RPMI7951 (cell line): ENCODE measurements around the gene CAMSAP1. TPM values are rescaled to one million over a fixed set of nuclear protein-coding genes. Genes with fewer than 3 reads are reported as not detected.

Experiments
- DNase-seq: peaks from one replicate; pipeline ENCODE4 v3.0.0-alpha.2; 2012; ENCODE audit warnings: low read depth
- total RNA-seq: library from RNA; depleted of rRNA; stranded (reverse); fragments of >200 nt; shearing (Covaris generic); gene quantifications from 2 replicates; pipeline ENCODE4 v1.2.3, GENCODE V29; 2014

Gene CAMSAP1
- total RNA-seq, 1 experiment from 2014 or later: 6.2 TPM

GRCh38 chr9:135793221-135794056, 113.9 kb downstream of the CAMSAP1 start:
- DNase-seq: no peak

- DNase-seq: no peak
Observed at GRCh38 chr9:135792268-135793128, 114.8 kb downstream of the CAMSAP1 start.

- DNase-seq: no peak
Observed at GRCh38 chr9:135791431-135792267, 115.7 kb downstream of the CAMSAP1 start.

- no peak for DNase-seq
Observed at GRCh38 chr9:135790850-135791249, 116.5 kb downstream of the CAMSAP1 start.

- DNase-seq: no peak
Observed at GRCh38 chr9:135790356-135790755, 117.0 kb downstream of the CAMSAP1 start.

- no peak for DNase-seq
Observed at GRCh38 chr9:135789838-135790291, 117.5 kb downstream of the CAMSAP1 start.

GRCh38 chr9:135788576-135789300, 118.6 kb downstream of the CAMSAP1 start:
- DNase-seq: no peak

- DNase-seq: no peak
Observed at GRCh38 chr9:135787776-135788575, 119.4 kb downstream of the CAMSAP1 start.

GRCh38 chr9:135787317-135787716, 120.0 kb downstream of the CAMSAP1 start:
- no peak for DNase-seq

GRCh38 chr9:135786146-135786690, 121.1 kb downstream of the CAMSAP1 start:
- DNase-seq: no peak

- DNase-seq: no peak
Observed at GRCh38 chr9:135785013-135785575, 122.3 kb downstream of the CAMSAP1 start.

- DNase-seq: no peak
Observed at GRCh38 chr9:135783540-135784245, 123.7 kb downstream of the CAMSAP1 start.

- DNase-seq: no peak
Observed at GRCh38 chr9:135782946-135783345, 124.4 kb downstream of the CAMSAP1 start.

- no peak for DNase-seq
Observed at GRCh38 chr9:135780626-135781025, 126.7 kb downstream of the CAMSAP1 start.

GRCh38 chr9:135780086-135780485, 127.3 kb downstream of the CAMSAP1 start:
- DNase-seq: no peak

GRCh38 chr9:135779571-135779970, 127.8 kb downstream of the CAMSAP1 start:
- DNase-seq: no peak

GRCh38 chr9:135778421-135778820, 128.9 kb downstream of the CAMSAP1 start:
- DNase-seq: no peak

GRCh38 chr9:135777623-135778177, 129.6 kb downstream of the CAMSAP1 start:
- no peak for DNase-seq
